Amniotic stem cell (primary cell): Measurements from ENCODE around the gene SOS2.
"Not testable (repeated sequence)": the region's sequence is repeated elsewhere in the genome, so short reads cannot be mapped to it uniquely, and the experiment has no call there.

Experiments
- DNase-seq: peaks from one replicate; lab custom pipeline; 2025; lab: John Stamatoyannopoulos, UW

The SOS2 gene

DNA sequence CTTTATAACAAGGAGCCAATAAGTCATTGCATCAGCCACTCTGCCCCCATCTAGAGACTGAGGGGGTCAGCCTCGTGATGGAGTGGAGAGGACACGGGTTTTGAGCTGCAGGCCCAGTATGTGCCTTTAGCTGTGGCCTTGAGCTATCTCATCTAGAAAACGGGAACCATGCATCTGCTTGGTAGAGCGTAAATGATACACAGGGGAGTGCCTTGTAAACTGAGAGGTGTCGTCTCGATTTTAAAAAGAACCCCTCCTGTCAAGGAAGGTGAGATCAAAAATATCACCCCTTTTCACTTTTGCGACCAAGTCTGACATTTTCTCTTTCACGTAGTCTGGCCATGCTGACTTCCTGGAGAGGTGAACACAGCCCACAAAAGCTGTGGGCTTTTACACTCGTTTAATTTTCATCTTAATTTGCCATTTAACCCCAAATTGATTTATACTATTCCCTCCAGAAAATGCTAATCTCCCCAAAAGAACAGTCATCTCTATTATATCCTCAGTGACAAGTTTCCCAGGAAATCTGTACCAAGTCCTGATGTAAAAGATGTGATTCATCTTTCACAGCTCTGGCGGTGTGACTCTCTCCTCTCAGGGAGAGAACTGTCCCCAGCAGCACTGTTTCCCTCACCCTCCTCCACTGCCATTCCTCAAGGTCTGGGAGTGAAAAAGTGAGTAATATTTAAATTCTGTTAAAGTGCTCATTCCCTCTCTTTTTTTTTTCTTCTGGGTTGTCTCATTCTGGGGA lies 145.6 kb downstream of the SOS2 start:
- no peak for DNase-seq

DNA sequence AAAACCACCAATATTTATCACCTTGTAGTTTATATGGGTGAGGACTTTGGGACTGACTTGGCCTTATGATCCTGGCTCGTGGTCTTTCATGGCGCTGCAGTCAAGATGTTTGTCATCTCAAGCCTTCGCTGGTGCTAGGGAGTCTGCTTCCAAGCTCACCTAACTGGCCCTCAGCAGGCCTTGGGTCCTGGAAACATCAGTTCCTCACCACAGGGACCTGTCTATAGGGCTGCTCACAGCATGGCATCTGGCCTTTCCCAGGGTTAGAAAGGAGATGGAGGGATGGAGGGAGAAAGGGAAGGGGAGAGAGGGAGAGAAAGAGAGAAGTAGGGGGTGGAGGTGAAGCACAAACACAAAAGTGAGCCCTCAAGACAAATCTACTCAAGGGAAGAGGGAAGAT lies 146.7 kb downstream of the SOS2 start:
- no peak for DNase-seq

DNA sequence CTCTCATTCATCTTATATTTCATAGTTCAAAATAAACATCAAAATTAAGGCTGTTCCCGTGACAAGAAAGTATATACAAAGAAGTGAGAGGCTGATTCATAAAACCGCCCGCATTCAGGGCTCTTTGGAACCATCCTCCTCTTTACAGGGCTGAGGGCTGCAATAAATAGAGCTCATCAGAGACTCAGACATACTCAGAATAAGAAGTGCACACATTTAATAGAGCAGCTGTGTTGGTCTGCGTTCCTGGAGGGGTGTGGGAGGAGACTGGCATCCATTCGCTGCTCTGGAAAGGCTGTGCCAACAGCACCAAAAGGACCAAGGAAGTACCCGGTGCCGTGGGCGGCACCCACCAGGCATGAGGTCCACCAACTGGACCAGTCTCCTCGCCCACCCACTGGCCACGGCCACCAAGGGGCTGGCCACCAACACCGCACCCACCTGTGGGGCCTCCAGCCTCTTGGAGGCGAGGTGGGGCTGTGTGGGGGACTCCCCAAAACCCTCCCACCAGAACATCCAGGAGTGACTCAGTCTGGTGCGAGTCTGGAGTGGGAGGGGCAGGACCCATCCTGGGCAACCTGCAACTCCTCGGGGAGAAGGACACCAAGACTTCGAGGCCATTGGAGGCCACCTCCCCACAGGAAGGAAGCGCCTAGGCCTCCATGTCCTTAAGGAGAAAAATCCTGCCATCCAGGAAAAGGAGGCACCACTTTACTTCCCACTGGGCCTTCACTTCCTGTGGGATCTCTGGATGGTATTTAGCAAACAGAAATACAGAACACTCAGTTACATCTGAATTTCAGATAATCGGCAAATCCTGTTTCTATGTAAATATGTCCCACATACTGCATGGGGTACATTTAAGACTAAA lies 147.7 kb downstream of the SOS2 start:
- peak; percentile 21 for DNase-seq

DNA sequence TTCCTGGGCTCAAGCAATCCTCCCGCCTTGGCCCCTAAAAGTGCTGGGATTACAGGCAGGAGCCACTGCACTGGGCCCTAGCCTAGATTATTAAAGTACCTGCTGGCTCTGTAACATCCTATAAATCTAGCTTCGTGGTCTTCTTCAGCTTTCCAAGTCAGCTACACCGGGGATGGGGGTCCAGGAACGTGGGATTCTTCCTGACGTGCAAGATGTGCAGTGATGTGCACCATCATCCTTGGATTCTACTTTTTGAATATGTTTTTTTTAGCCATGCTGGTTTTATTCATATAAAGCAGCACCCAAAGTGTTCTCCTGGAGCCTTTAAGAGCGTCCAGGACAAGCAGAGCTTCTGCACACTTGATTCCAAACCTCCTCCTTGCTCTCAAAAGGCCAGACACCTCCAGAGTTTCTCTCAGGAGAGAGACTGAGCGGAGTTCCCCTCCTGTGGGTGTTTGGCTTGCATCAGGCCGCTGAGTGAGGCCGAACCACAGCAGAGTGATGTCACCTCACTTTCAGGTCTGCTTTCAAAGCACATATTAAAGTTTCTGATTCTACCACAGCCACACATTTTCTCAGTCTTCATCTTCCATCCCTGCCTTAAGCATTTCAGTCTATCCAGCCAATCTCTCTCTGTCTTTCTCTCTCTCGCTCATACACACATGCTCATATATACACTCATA lies 148.5 kb downstream of the SOS2 start:
- no peak for DNase-seq

DNA sequence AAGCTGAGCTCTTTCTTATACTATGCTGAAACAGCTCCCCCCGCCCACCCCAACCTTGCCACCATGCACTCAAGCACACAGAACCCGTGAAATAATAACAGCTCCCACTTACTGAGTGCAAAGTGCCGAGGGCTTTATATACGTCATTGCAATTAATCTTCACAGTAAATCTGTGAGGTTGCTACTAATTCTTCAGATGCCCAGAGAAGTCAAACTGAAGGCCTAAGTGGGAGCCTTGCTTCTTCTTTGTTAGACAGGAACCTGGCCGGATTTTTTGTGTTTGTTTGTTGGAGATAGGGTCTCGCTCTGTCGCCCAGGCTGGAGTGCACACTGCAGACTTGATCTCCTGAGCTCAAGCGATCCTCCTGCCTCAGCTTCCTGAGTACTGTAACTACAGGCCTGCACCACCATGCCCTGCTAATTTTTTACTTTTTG lies 149.1 kb downstream of the SOS2 start:
- DNase-seq, result no peak

DNA sequence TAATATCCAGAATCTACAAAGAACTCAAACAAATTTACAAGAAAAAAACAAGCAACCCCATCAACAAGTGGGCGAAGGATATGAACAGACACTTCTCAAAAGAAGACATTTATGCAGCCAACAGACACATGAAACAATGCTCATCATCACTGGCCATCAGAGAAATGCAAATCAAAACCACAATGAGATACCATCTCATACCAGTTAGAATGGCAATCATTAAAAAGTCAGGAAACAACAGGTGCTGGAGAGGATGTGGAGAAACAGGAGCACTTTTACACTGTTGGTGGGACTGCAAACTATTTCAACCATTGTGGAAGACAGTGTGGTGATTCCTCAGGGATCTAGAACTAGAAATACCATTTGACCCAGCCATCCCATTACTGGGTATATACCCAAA lies 152.3 kb downstream of the SOS2 start:
- DNase-seq, result not testable (repeated sequence)

DNA sequence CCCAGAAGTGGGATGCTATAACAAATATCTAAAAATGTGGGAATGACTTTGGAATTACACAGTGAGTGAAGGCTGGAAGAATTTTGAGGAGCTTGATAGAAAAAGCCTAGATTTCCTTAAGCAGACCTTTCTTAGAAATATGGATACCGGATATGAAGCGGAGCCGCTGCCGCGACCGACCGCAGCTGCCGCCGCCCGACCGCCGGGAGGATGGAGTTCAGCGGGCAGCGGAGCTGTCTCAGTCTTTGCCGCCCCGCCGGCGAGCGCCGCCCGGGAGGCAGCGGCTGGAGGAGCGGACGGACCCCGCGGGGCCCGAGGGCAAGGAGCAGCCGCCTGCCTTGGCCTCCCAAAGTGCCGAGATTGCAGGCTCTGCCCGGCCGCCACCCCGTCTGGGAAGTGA lies 157.7 kb downstream of the SOS2 start:
- DNase-seq, result not testable (repeated sequence)

DNA sequence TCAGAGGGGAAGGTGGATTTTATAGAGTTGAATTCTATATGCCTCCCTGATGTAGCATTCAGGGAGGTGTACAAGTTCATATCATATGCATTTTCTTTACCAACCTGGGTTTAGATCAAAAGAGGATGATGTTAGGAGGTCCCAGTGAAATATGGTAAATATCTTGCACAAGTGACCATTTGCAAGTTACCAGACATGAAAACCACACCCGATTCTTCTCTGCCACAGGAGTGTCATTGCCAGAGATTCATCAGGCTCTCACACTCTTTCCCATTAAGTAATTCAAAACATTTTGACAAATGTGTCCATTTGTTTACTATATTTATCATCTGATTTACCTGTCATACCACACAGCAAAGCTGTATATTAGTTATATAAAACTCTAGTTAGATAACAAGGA lies 159.0 kb downstream of the SOS2 start:
- DNase-seq, result no peak

DNA sequence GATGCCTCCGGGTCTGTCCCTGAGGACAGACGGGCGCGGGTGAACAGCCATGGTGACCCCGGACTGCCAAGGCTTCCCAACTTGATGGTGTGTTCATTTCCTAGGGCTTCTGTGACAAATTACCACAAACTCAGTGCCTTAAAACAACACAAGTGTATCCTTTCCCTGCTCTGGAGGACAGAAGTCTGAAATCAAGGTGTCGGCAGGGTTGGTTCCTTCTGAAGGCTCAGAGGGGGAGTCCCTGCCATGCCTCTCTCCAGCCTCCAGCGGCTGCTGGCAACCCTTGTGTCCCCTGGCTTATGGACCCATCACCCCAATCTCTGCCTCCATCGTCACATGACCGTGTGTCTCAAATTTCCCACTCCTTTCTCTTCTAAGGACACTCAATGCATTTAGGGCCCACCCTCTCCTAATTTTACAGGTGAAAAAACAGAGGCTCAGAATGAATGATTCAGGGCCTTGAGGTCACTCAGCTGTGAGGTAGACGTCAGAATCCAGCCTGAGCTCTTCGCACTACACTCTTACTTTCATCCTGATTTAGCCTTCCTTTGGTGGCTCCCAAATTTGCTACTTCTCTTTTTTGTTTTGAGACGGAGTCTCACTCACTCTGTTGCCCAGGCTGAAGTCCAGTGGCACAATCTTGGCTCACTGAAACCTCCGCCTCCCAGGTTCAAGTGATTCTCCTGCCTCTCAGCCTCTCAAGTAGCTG lies 160.4 kb downstream of the SOS2 start:
- no peak for DNase-seq

DNA sequence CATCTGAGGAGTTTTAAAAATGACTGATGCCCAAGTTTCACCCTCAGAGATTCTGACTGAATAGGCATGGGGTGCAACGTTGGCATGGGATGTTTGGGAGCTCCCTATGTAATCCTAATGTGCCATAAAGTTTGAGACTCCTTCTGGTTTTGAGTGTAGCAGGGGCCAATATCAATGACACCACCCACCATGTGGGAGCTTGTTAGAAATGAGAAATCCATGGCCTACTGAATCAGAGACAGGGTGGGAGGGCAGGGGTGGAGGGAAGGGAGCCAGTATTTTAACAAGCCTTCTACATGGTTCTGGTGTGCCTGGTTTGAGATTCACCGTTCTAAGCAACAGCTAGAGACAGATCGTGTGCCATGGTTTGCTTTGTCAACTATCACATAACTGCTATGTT lies 161.1 kb downstream of the SOS2 start:
- DNase-seq, result no peak

DNA sequence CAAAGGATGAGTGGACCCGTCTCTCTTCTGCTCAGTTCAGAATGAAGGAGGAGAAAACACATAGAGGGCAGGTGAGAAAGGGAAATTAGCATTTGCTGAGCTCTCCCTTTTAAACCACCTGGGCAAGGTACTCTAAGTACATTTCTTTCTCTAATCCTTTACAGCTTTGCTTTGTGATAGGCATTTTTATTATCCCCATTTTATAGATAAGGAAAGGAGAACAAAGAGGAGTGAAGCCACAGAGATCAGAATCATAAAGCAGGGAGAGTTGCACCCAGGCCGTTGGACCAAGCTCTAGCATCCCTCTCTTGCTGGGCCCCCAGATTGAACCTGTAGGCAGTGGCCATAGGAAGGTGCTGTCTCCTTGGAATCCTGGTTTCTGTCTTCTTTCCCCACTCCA lies 162.1 kb downstream of the SOS2 start:
- DNase-seq, result no peak

DNA sequence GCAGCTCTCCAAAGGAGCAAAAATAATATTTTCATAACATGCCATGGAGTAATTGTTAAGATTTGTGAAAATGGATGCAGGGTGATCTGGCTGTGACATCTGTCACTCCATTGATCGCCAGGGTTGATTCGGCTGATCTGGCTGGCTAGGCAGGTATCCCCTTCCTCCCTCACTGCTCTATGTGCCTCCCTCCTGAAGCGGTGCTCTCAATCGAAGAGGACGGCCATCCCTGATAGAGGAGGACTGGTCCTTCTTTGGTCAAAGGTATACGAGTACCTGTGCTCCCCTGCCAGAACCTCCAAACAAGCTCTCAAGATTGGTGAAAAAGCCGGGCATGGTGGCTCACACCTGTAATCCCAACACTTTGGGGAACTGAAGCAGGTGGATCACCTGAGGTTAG lies 162.9 kb downstream of the SOS2 start:
- DNase-seq, result no peak

DNA sequence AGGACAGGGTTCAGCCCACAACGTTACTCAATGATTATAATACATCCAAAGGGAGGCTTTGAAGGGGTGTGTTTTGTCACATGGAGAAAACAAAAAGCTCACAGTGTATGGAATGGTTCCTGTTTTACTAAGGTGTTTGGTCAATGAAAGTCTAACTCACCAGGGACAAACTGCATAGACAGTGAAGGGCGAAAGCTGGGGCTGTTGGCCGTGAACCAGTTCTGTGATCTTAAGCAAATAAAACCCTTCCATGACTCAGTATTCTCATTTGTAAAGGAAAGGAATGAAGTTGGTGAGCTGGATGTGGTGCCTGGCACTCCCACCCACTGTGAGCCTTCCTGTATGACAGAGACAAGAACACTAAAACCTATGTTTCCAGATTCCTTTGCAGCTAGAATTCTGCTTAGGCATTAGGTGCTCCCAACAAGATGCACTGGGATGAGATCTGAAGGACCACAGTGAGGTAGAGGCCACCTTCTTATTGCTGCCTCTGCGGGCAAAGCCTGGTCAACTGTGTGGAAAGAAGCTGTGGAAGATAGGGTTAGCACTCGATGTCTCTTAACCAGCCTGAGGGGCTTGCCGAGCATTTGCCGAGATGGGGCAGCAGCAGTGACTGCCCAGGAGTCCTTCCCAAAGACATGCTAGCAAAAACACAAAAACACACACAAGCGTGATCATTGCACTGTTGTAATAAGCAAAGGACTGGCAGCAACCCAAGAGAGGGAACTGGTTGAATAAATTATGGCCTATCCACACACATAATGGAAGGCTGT lies 163.5 kb downstream of the SOS2 start:
- DNase-seq, result peak; percentile 27
